ENCODE results near the gene ITSN1. TPM values are rescaled to one million over a fixed set of nuclear protein-coding genes. Genes with fewer than 3 reads are reported as not detected.
"Not testable (repeated sequence)": the region's sequence is repeated elsewhere in the genome, so short reads cannot be mapped to it uniquely, and the experiment has no call there.

ITSN1 gene
- total RNA-seq, 2 experiments from 2014 or later: 1.6 to 1.7 TPM

GRCh38 chr21:33902349-33902748 is 260.0 kb downstream of the ITSN1 start:
- Mint-ChIP-seq H3K27me3 (ENCODE audit: low read depth) (no peaks in the 10 kb centered on the region), H3K4me3 (no peak overlapping the region), H3K27ac (no peak overlapping the region), H3K9me3 (ENCODE audit: insufficient read depth) (no peaks in the 10 kb centered on the region), H3K4me1 (ENCODE audit: low read depth) (peaks cover 19% of the 10 kb centered on the region), H3K36me3 (ENCODE audit: low read depth) (peaks cover 52% of the 10 kb centered on the region)
- POLR2A ChIA-PET: interaction anchor here (1.0 kb wide), 1 partner anchor 13 kb away, joined by 3 read pairs; the partner anchor contains the start of gene ATP5PO
- DNase-seq (no peak), ATAC-seq (no peak)
- CTCF ChIA-PET: interaction anchor here (1.0 kb wide), 1 partner anchor 445 kb away, joined by 3 read pairs; no protein-coding TSS in a partner anchor

- H3K36me3 Mint-ChIP-seq (ENCODE audit: low read depth): peaks cover 66% of the 10 kb centered on the region
- DNase-seq (no peak), ATAC-seq (no peak)
- CTCF ChIA-PET: interaction anchor here (0.9 to 1.3 kb wide), 2 partner anchors 225 to 331 kb away, joined by 3 read pairs; no protein-coding TSS in a partner anchor
- POLR2A ChIA-PET: no interaction called here
- H3K4me1 Mint-ChIP-seq (ENCODE audit: low read depth): peaks cover 19% of the 10 kb centered on the region
- no peak overlapping the region for H3K4me3 Mint-ChIP-seq
- H3K27ac Mint-ChIP-seq: no peak overlapping the region
- no peaks in the 10 kb centered on the region for H3K27me3 Mint-ChIP-seq (ENCODE audit: low read depth)
- H3K9me3 Mint-ChIP-seq (ENCODE audit: insufficient read depth): no peaks in the 10 kb centered on the region
Observed at GRCh38 chr21:33904041-33904440, 261.7 kb downstream of the ITSN1 start.

- DNase-seq: no peak
- H3K27me3 Mint-ChIP-seq (ENCODE audit: low read depth): no peaks in the 10 kb centered on the region
- CTCF ChIA-PET: interaction anchor here (1.3 kb wide), 1 partner anchor 16 kb away, joined by 3 read pairs; no protein-coding TSS in a partner anchor
Observed at GRCh38 chr21:33908760-33909159, 266.5 kb downstream of the ITSN1 start.

GRCh38 chr21:33909756-33910155 is 267.5 kb downstream of the ITSN1 start:
- Mint-ChIP-seq H3K9me3 (ENCODE audit: insufficient read depth) (no peaks in the 10 kb centered on the region), H3K4me1 (ENCODE audit: low read depth) (peaks cover 26% of the 10 kb centered on the region), H3K27ac (no peak overlapping the region), H3K27me3 (ENCODE audit: low read depth) (no peaks in the 10 kb centered on the region), H3K36me3 (ENCODE audit: low read depth) (peaks cover 69% of the 10 kb centered on the region), H3K4me3 (no peak overlapping the region)
- DNase-seq (no peak), ATAC-seq (no peak)
- CTCF ChIA-PET: no interaction called here
- POLR2A ChIA-PET: no interaction called here

More at GRCh38 chr21:33908760-33909159, 266.5 kb downstream of the ITSN1 start:
- Mint-ChIP-seq H3K4me3 (no peak overlapping the region), H3K9me3 (ENCODE audit: insufficient read depth) (no peaks in the 10 kb centered on the region), H3K4me1 (ENCODE audit: low read depth) (peaks cover 19% of the 10 kb centered on the region), H3K36me3 (ENCODE audit: low read depth) (peaks cover 71% of the 10 kb centered on the region), H3K27ac (no peak overlapping the region)
- no peak for ATAC-seq
- POLR2A ChIA-PET: no interaction called here

- DNase-seq: no peak
- POLR2A ChIA-PET: interaction anchor here (0.6 to 1.5 kb wide), 2 partner anchors 35 to 317 kb away, joined by 3 to 7 read pairs; no protein-coding TSS in a partner anchor
- no peak overlapping the region for H3K27ac Mint-ChIP-seq
Observed at GRCh38 chr21:33914188-33914587, 271.9 kb downstream of the ITSN1 start.

GRCh38 chr21:33915368-33916199 is 273.3 kb downstream of the ITSN1 start, which contains the start of gene ATP5PO:
Gene ATP5PO (minus strand): TSS chr21:33915804. CDS start chr21:33915763, 41 bp downstream.
- H3K9me3 Mint-ChIP-seq (ENCODE audit: insufficient read depth): no peaks in the 10 kb centered on the region
- ATAC-seq (peak; percentile 100), DNase-seq (peak; percentile 98)
- CTCF ChIA-PET: interaction anchor here (0.9 to 2.8 kb wide), 4 partner anchors 8 to 446 kb away, joined by 3 to 18 read pairs (median 7); no protein-coding TSS in a partner anchor
- peaks cover 36% of the 10 kb centered on the region for H3K4me1 Mint-ChIP-seq (ENCODE audit: low read depth)
- H3K4me3 Mint-ChIP-seq: peak within 1 kb of the TSS; percentile 96
- peaks cover 30% of the 10 kb centered on the region for H3K36me3 Mint-ChIP-seq (ENCODE audit: low read depth)
- H3K27me3 Mint-ChIP-seq (ENCODE audit: low read depth): no peaks in the 10 kb centered on the region
- POLR2A ChIA-PET: interaction anchor here (0.6 to 1.5 kb wide), 3 partner anchors 14 to 137 kb away, joined by 3 to 7 read pairs (median 3); no protein-coding TSS in a partner anchor
- H3K27ac Mint-ChIP-seq: peak within 1 kb of the TSS; percentile 95

More at GRCh38 chr21:33914188-33914587, 271.9 kb downstream of the ITSN1 start:
- no peaks in the 10 kb centered on the region for H3K9me3 Mint-ChIP-seq (ENCODE audit: insufficient read depth)
- H3K27me3 Mint-ChIP-seq (ENCODE audit: low read depth): no peaks in the 10 kb centered on the region
- no peak for ATAC-seq
- H3K36me3 Mint-ChIP-seq (ENCODE audit: low read depth): peaks cover 42% of the 10 kb centered on the region
- H3K4me3 Mint-ChIP-seq: peak overlapping the region; percentile 96
- peaks cover 41% of the 10 kb centered on the region for H3K4me1 Mint-ChIP-seq (ENCODE audit: low read depth)
- CTCF ChIA-PET: interaction anchor here (0.9 to 2.8 kb wide), 3 partner anchors 10 to 448 kb away, joined by 3 to 18 read pairs (median 11); no protein-coding TSS in a partner anchor

GRCh38 chr21:33916200-33916567 is 273.9 kb downstream of the ITSN1 start:
- no peak for ATAC-seq
- POLR2A ChIA-PET: no interaction called here

GRCh38 chr21:33917421-33917820 is 275.1 kb downstream of the ITSN1 start:
- Mint-ChIP-seq H3K9me3 (ENCODE audit: insufficient read depth) (no peaks in the 10 kb centered on the region), H3K36me3 (ENCODE audit: low read depth) (peaks cover 21% of the 10 kb centered on the region), H3K4me1 (ENCODE audit: low read depth) (peaks cover 33% of the 10 kb centered on the region), H3K4me3 (no peak overlapping the region), H3K27ac (no peak overlapping the region), H3K27me3 (ENCODE audit: low read depth) (peaks cover 2% of the 10 kb centered on the region)
- no peak for ATAC-seq
- CTCF ChIA-PET: no interaction called here
- DNase-seq: no peak
- POLR2A ChIA-PET: no interaction called here

More at GRCh38 chr21:33916200-33916567, 273.9 kb downstream of the ITSN1 start:
- Mint-ChIP-seq H3K27me3 (ENCODE audit: low read depth) (no peaks in the 10 kb centered on the region), H3K4me3 (peak overlapping the region; percentile 96), H3K36me3 (ENCODE audit: low read depth) (peaks cover 24% of the 10 kb centered on the region), H3K9me3 (ENCODE audit: insufficient read depth) (no peaks in the 10 kb centered on the region), H3K4me1 (ENCODE audit: low read depth) (peaks cover 35% of the 10 kb centered on the region), H3K27ac (peak overlapping the region; percentile 95)
- no peak for DNase-seq
- CTCF ChIA-PET: interaction anchor here (1.5 to 2.8 kb wide), 3 partner anchors 8 to 432 kb away, joined by 3 to 18 read pairs (median 11); no protein-coding TSS in a partner anchor

GRCh38 chr21:33924079-33924765 is 281.9 kb downstream of the ITSN1 start:
- ATAC-seq (peak; percentile 94), DNase-seq (peak; percentile 94)
- ChIA-PET CTCF (interaction anchor here (0.6 to 4.0 kb wide), 86 partner anchors 9 to 691 kb away, joined by 3 to 260 read pairs (median 6); partner anchors contain the start of genes ATP5PO, MRPS6, RCAN1 and SLC5A3), POLR2A (interaction anchor here (1.2 to 3.1 kb wide), 7 partner anchors 12 to 426 kb away, joined by 3 to 26 read pairs (median 7); no protein-coding TSS in a partner anchor)
- H3K9me3 Mint-ChIP-seq (ENCODE audit: insufficient read depth): no peaks in the 10 kb centered on the region
- peaks cover 15% of the 10 kb centered on the region for H3K4me1 Mint-ChIP-seq (ENCODE audit: low read depth)
- no peak overlapping the region for H3K27ac Mint-ChIP-seq
- no peak overlapping the region for H3K4me3 Mint-ChIP-seq
- H3K27me3 Mint-ChIP-seq (ENCODE audit: low read depth): peaks cover 2% of the 10 kb centered on the region
- peaks cover 4% of the 10 kb centered on the region for H3K36me3 Mint-ChIP-seq (ENCODE audit: low read depth)

- H3K4me1 Mint-ChIP-seq (ENCODE audit: low read depth): peaks cover 15% of the 10 kb centered on the region
- CTCF ChIA-PET: interaction anchor here (0.6 to 4.0 kb wide), 70 partner anchors 10 to 691 kb away, joined by 3 to 260 read pairs (median 6); partner anchors contain the start of genes ATP5PO, MRPS6, RCAN1 and SLC5A3
- POLR2A ChIA-PET: interaction anchor here (0.6 to 3.1 kb wide), 7 partner anchors 24 to 426 kb away, joined by 3 to 26 read pairs (median 4); no protein-coding TSS in a partner anchor
- H3K4me3 Mint-ChIP-seq: no peak overlapping the region
- H3K27ac Mint-ChIP-seq: peak overlapping the region; percentile 18
- H3K9me3 Mint-ChIP-seq (ENCODE audit: insufficient read depth): no peaks in the 10 kb centered on the region
- DNase-seq (no peak), ATAC-seq (peak; percentile 26)
- H3K36me3 Mint-ChIP-seq (ENCODE audit: low read depth): peaks cover 4% of the 10 kb centered on the region
- H3K27me3 Mint-ChIP-seq (ENCODE audit: low read depth): peaks cover 2% of the 10 kb centered on the region
Observed at GRCh38 chr21:33924766-33925100, 282.4 kb downstream of the ITSN1 start.

- POLR2A ChIA-PET, H3K4me3 Mint-ChIP-seq, H3K27ac Mint-ChIP-seq: not testable (repeated sequence)
Observed at GRCh38 chr21:33926248-33926647, 283.9 kb downstream of the ITSN1 start.

More at GRCh38 chr21:33926248-33926647, 283.9 kb downstream of the ITSN1 start:
- H3K36me3 Mint-ChIP-seq (ENCODE audit: low read depth); H3K9me3 Mint-ChIP-seq (ENCODE audit: insufficient read depth); ATAC-seq; CTCF ChIA-PET; DNase-seq; H3K27me3 Mint-ChIP-seq (ENCODE audit: low read depth): not testable (repeated sequence)
- peaks cover 15% of the 10 kb centered on the region for H3K4me1 Mint-ChIP-seq (ENCODE audit: low read depth)
